CD4-positive, alpha-beta T cell treated with Interleukin-21 for 1 hour (primary cell): ENCODE results near the gene XYLT2.
"Not testable (repeated sequence)": the region's sequence is repeated elsewhere in the genome, so short reads cannot be mapped to it uniquely, and the experiment has no call there.

Experiments
- DNase-seq: peaks from one replicate; pipeline ENCODE4 v3.0.0-alpha.2; 2020

Gene XYLT2

DNA sequence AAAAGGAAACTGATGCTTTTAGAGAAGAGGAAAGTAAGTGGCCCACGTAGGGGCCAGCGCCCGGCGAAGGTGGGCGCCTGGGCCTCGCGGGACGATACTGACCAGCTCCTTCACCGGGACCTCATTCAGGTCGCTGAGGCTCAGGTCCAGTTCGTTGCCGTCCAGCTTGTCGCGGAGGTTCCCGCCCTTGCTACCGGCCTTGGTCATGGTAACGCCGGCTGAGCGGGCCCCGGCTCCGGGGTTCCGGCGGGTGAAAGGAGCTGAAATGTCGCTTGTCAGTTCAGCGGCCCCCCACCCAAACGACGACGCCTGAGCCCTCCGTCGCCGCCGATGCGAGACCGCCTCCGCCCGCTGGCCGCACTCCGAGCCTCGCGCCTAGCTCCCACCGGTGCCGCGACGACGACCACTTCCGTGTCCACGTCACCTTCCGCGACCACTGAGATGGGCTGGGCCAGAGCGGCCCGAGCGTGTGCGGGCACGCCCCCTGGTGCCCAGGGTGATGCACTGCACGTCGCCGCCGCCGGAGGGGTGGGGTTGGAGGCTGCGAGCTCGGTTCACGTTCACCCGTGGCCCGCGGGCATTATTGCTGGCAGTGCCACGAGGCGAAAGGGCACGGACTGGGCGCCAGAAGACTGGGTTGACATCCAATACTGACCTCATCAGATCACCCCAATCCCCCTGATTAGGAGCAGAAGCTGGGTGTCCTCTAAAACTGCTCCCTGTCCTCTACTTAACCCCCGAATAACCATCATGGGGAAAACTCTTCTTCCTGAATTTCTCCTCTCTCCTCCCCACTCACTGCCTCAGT, 51.4 kb downstream of the XYLT2 start, which contains the start of gene LRRC59:
LRRC59 (minus strand) TSS at position 413 of the 808 bp plus-strand sequence; CDS start at position 207, 206 bp downstream.
- DNase-seq = peak; percentile 94

DNA sequence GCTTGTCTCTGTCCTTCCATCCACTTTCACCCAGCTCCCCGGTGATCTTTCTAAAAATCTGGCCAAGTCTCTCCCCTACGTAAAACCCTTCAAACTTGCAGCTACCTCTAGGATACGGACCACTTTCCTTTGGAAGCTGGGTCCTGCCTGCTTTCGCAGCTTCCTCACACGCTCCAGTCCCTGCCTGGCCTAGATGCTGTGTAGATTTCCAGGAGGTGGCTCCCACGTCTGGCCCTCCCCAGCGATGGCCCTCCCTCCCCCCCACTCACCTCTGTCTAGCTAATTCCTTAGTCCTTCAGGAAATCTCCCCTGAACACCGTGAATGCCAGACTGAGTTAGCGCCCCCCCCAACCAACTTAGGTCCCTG, 52.0 kb downstream of the XYLT2 start:
- no peak for DNase-seq

DNA sequence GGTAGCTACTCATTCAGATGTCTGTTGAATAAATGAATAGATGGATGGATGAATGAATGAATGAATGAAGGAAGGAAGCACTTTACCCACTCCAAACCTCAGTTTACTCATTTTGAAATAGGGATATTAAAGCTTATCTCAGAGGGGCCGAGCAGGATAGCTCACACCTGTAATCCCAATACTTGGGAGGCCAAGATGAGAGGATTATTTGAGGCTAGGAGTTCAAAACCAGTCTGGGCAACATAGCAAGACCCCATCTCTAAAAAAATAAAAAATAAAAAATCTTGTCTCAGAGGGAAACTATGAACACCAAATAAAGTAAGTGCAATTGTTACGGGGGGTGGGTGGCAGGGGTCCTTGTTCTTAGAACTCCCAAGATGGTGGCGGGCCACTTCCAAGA, 52.7 kb downstream of the XYLT2 start:
- not testable (repeated sequence) for DNase-seq

DNA sequence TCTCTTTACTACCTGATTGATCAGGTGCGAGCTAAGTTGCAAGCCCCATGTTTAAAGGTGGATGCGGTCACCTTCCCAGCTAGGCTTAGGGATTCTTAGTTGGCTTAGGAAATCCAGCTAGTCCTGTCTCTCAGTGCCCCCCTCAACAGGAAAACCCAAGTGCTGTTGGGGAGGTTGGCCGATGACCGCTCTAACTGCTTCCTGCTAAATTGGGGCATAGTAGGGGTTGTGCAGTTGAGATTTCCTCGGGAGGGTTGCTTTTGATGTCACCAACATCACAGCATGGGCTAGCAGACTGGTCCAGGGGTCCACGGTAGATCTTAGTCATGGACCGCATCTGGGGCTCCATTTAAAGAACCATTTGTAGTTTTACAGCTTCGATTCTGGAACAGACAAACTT, 53.7 kb downstream of the XYLT2 start:
- DNase-seq = not testable (repeated sequence)

DNA sequence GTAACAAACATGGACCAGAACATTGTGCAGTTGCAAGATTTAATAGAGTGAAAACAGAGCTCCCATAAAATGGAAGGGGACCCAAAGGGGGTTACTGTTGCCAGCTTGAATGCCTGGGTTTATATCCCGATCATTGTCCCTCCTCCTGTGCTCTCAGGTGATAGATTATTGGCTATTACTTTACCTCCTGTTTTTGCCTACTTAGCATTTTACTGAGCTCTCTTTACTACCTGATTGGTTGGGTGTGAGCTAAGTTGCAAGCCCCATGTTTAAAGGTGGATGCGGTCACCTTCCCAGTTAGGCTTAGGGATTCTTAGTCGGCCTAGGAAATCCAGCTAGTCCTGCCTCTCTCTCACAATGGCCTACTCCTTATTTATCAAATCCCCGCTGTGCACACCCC, 59.4 kb downstream of the XYLT2 start:
- DNase-seq = not testable (repeated sequence)

DNA sequence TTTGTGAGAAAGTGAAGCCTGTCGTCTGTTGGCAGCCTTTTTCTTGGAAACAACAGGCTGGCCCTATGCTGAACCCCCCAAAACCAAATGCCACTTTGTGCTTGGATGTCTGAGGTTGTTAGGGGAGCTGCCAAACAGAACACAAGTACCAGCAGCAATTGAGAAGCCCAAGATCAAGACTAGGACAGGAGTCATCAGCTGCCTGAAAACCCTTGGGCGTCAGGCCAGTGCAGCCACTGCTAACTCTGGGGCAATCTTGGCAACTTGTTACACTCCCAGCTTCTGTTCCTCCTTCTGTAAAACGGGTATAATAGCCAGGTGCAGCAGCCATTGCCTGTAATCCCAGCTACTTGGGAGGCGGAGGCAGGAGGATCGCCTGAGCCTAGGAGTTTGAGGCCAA, 60.7 kb downstream of the XYLT2 start:
- DNase-seq = no peak

DNA sequence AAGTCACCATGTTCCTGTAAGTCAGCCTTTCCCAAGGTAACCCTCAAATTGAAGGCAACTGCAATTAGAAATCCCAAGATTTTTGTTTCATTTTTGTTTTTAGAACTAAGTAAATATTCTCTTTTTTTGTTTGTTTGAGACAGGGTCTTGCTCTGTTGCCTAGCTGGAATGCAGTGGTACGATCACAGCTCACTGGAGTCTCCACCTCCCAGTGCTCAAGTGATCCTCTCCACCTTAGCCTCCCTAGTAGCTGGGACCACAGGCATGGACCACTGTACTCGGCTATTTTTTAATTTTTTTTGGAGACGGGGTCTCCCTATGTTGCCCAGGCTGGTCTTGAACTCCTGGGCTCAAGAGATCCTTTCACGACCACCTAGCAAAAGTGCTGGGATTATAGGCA, 62.0 kb downstream of the XYLT2 start:
- DNase-seq = no peak
